H1 (cell line): ENCODE measurements around the gene NFAM1. TPM values are rescaled to one million over a fixed set of nuclear protein-coding genes. Genes with fewer than 3 reads are reported as not detected.
A peak's percentile ranks its signal among the peaks of the same experiment; 100 is the strongest.

Experiments
- CTCF ChIA-PET: fragments of 300-600 bp; sonication (Branson Sonifier 250); formaldehyde crosslinking; loops from one replicate; lab custom pipeline; 2021; ENCODE audit not compliant: partially characterized antibody; lab: Charles Lee
- POLR2A ChIA-PET: fragments of 300-600 bp; sonication (Branson Sonifier 250); formaldehyde crosslinking; loops from one replicate; lab custom pipeline; 2021; ENCODE audit warnings: inconsistent platforms; ENCODE audit not compliant: partially characterized antibody; lab: Charles Lee
- DNase-seq, 2 experiments: peaks; one replicate each; pipeline versions ENCODE4 v3.0.0 to v3.0.0-alpha.2; 2010 to 2022; ENCODE audit warnings: low spot score in 2 of 2, low read depth in 1 of 2, mixed read lengths in 1 of 2
- FAIRE-seq: peaks from 2 replicates; lab custom pipeline; 2011; peaks lifted over from hg19 to GRCh38; lab: Jason Lieb, UNC
- H2AFZ ChIP-seq: 2 replicates; pipeline ENCODE4 v1.8.1; 2012; ENCODE audit warnings: low read length, inconsistent platforms
- H2AK5ac ChIP-seq: 2 replicates; pipeline ENCODE4 v1.6.1; 2013; ENCODE audit warnings: low read depth, low read length
- H2BK120ac ChIP-seq: replicated peaks from 2 replicates; pipeline ENCODE3; 2013; ENCODE audit warnings: low read depth, low read length, inconsistent platforms
- H2BK12ac ChIP-seq: 2 replicates; pipeline ENCODE4 v1.6.1; 2013; ENCODE audit warnings: low read depth, low read length
- H2BK15ac ChIP-seq: 2 replicates; pipeline ENCODE4 v1.6.1; 2013; ENCODE audit warnings: low read length
- H2BK20ac ChIP-seq: 2 replicates; pipeline ENCODE4 v1.6.1; 2013; ENCODE audit warnings: low read length
- H2BK5ac ChIP-seq: 2 replicates; pipeline ENCODE4 v1.6.1; 2013; ENCODE audit warnings: low read depth, low read length
- H3K14ac ChIP-seq: 2 replicates; pipeline ENCODE4 v1.6.1; 2013; ENCODE audit warnings: inconsistent platforms; ENCODE audit not compliant: insufficient read length
- H3K18ac ChIP-seq: 2 replicates; pipeline ENCODE4 v1.6.1; 2013; ENCODE audit warnings: low read length; ENCODE audit errors: extremely low read depth
- H3K23ac ChIP-seq: 2 replicates; pipeline ENCODE4 v1.6.1; 2013; ENCODE audit warnings: inconsistent platforms; ENCODE audit not compliant: insufficient read length
- H3K23me2 ChIP-seq: 2 replicates; pipeline ENCODE4 v1.6.1; 2013; ENCODE audit warnings: low read depth, low read length
- H3K27ac ChIP-seq: 2 replicates; pipeline ENCODE4 v1.6.1; 2011; ENCODE audit warnings: low read depth, low read length, inconsistent platforms
- H3K27me3 ChIP-seq, 4 experiments: replicated peaks in 1 of 4; 1 replicate in 1 of 4; 2 replicates in 3 of 4; pipeline versions ENCODE4 v1.6.1 to v1.8.1; 2011 to 2013; ENCODE audit warnings: low read length in 3 of 4, mild to moderate bottlenecking in 3 of 4, inconsistent platforms in 2 of 4, mixed read lengths in 2 of 4, moderate library complexity in 1 of 4; ENCODE audit not compliant: control insufficient read depth in 3 of 4, insufficient read depth in 3 of 4; ENCODE audit errors: extremely low read depth in 1 of 4
- H3K36me3 ChIP-seq, 4 experiments: 2 replicates each; pipeline versions ENCODE4 v1.6.1 to v1.8.1; 2011 to 2013; ENCODE audit warnings: mild to moderate bottlenecking in 4 of 4, low read length in 3 of 4, moderate library complexity in 2 of 4, control low read depth in 1 of 4, inconsistent platforms in 1 of 4; ENCODE audit not compliant: insufficient read depth in 4 of 4, control insufficient read depth in 2 of 4
- H3K4ac ChIP-seq: replicated peaks from 2 replicates; pipeline ENCODE3; 2013; ENCODE audit warnings: low read length, low read depth, mixed read lengths, inconsistent platforms; ENCODE audit not compliant: insufficient read length
- H3K4me1 ChIP-seq, 4 experiments: replicated peaks in 1 of 4; 1 replicate in 1 of 4; 2 replicates in 3 of 4; pipeline versions ENCODE4 v1.6.1 to v1.8.1; 2011 to 2013; ENCODE audit warnings: low read length in 3 of 4, inconsistent platforms in 2 of 4, mixed read lengths in 1 of 4; ENCODE audit not compliant: insufficient read depth in 4 of 4, control insufficient read depth in 3 of 4
- H3K4me2 ChIP-seq, 2 experiments: 2 replicates each; pipeline versions ENCODE4 v1.6.1 to v1.8.1; 2011 to 2013; ENCODE audit warnings: low read depth in 2 of 2, low read length in 2 of 2, control low read depth in 1 of 2, inconsistent platforms in 1 of 2, mild to moderate bottlenecking in 1 of 2; ENCODE audit not compliant: insufficient read depth in 1 of 2
- H3K4me3 ChIP-seq, 4 experiments: fragments of 200-600, 300-600 bp in 1 of 4; sonication (generic), shearing (Covaris generic), sonication (Bioruptor Twin) in 1 of 4; 2 replicates each; pipeline versions ENCODE4 v1.5.1 to v1.8.1; 2011 to 2016; ENCODE audit warnings: low read length in 4 of 4, low read depth in 3 of 4, control low read depth in 2 of 4, inconsistent platforms in 2 of 4, mild to moderate bottlenecking in 2 of 4, mixed read lengths in 1 of 4, moderate library complexity in 1 of 4; ENCODE audit not compliant: insufficient read depth in 2 of 4; ENCODE audit errors: extremely low read depth in 1 of 4
- H3K56ac ChIP-seq: replicated peaks from 2 replicates; pipeline ENCODE3; 2013; ENCODE audit warnings: low read depth, mild to moderate bottlenecking, mixed read lengths, low read length, inconsistent platforms; ENCODE audit not compliant: insufficient read length
- H3K79me1 ChIP-seq: 2 replicates; pipeline ENCODE4 v1.6.1; 2013; ENCODE audit warnings: low read depth, low read length, control low read depth
- H3K79me2 ChIP-seq, 2 experiments: 2 replicates each; pipeline versions ENCODE4 v1.6.1 to v1.8.1; 2012 to 2013; ENCODE audit warnings: low read length in 2 of 2, mild to moderate bottlenecking in 2 of 2, inconsistent platforms in 1 of 2; ENCODE audit not compliant: insufficient read depth in 2 of 2, control insufficient read depth in 1 of 2
- H3K9ac ChIP-seq, 4 experiments: replicated peaks in 1 of 4; 1 replicate in 1 of 4; 2 replicates in 3 of 4; pipeline versions ENCODE4 v1.6.1 to v1.8.1; 2011 to 2013; ENCODE audit warnings: low read depth in 3 of 4, low read length in 3 of 4, control low read depth in 2 of 4, mild to moderate bottlenecking in 2 of 4, moderate library complexity in 2 of 4, inconsistent platforms in 1 of 4; ENCODE audit errors: extremely low read depth in 1 of 4
- H3K9me3 ChIP-seq, 2 experiments: 2 replicates each; pipeline versions ENCODE4 v1.6.1 to v1.8.1; 2012 to 2013; ENCODE audit warnings: mild to moderate bottlenecking in 2 of 2, moderate library complexity in 2 of 2, control low read depth in 1 of 2, inconsistent platforms in 1 of 2, low read depth in 1 of 2, low read length in 1 of 2, mixed read lengths in 1 of 2; ENCODE audit not compliant: insufficient read depth in 2 of 2
- H4K20me1 ChIP-seq, 2 experiments: replicated peaks in 1 of 2; 2 replicates each; pipeline versions ENCODE3 to v1.8.1; 2011 to 2013; ENCODE audit warnings: inconsistent platforms in 2 of 2, low read length in 2 of 2, mild to moderate bottlenecking in 1 of 2; ENCODE audit not compliant: insufficient read depth in 2 of 2, control insufficient read depth in 1 of 2
- H4K5ac ChIP-seq: 2 replicates; pipeline ENCODE4 v1.6.1; 2013; ENCODE audit warnings: low read length, low read depth, mixed read lengths, inconsistent platforms; ENCODE audit not compliant: insufficient read length
- H4K8ac ChIP-seq: 2 replicates; pipeline ENCODE4 v1.8.0; 2013; ENCODE audit warnings: mild to moderate bottlenecking, moderate library complexity, low read length, inconsistent platforms; ENCODE audit not compliant: insufficient read depth; ENCODE audit errors: extremely low read depth
- H4K91ac ChIP-seq: replicated peaks from 2 replicates; pipeline ENCODE3; 2013; ENCODE audit warnings: low read length, mixed read lengths, inconsistent platforms; ENCODE audit not compliant: insufficient read length
- CHD1 ChIP-seq: IDR thresholded peaks from 2 replicates; pipeline ENCODE4 v1.6.1; 2012; ENCODE audit warnings: low read depth, low read length, improper control_type of control experiment
- CREB1 ChIP-seq: IDR thresholded peaks from 2 replicates; pipeline ENCODE4 v1.6.1; 2012; ENCODE audit warnings: inconsistent platforms
- CTBP2 ChIP-seq: IDR thresholded peaks from 2 replicates; pipeline ENCODE4 v1.7.0; 2011; ENCODE audit warnings: borderline replicate concordance, mild to moderate bottlenecking, moderate library complexity, mixed read lengths, low read length; ENCODE audit not compliant: insufficient read depth, insufficient read length
- HDAC2 ChIP-seq, 2 experiments: fragments of 300-600 bp in 1 of 2; sonication (generic) in 1 of 2; IDR thresholded peaks; 2 replicates each; pipeline ENCODE4 v1.6.1; 2011 to 2012; ENCODE audit warnings: low read depth in 2 of 2, low read length in 2 of 2, mild to moderate bottlenecking in 2 of 2, moderate library complexity in 2 of 2, borderline replicate concordance in 1 of 2, inconsistent platforms in 1 of 2
- KDM4A ChIP-seq: IDR thresholded peaks from one replicate; pipeline ENCODE4 v1.7.1; 2012; ENCODE audit warnings: low read depth, mild to moderate bottlenecking, moderate library complexity, low read length, inconsistent platforms; ENCODE audit not compliant: severe bottlenecking
- MAFK ChIP-seq: IDR thresholded peaks from 2 replicates; pipeline ENCODE4 v1.6.1; 2012; ENCODE audit warnings: low read depth, mild to moderate bottlenecking, improper control_type of control experiment, low read length
- POLR2A ChIP-seq, 2 experiments: IDR thresholded peaks; 1 replicate in 1 of 2; 2 replicates in 1 of 2; pipeline ENCODE4 v1.6.1; 2011; ENCODE audit warnings: low read depth in 2 of 2, low read length in 2 of 2, mild to moderate bottlenecking in 2 of 2; ENCODE audit errors: control extremely low read depth in 1 of 2
- RFX5 ChIP-seq: IDR thresholded peaks from 2 replicates; pipeline ENCODE4 v1.6.1; 2011; ENCODE audit warnings: low read depth, low read length, improper control_type of control experiment, borderline replicate concordance
- SAP30 ChIP-seq: fragments of 300-600 bp; sonication (generic); IDR thresholded peaks from 2 replicates; pipeline ENCODE4 v1.7.1; 2012; ENCODE audit warnings: low read length, moderate library complexity, mild to moderate bottlenecking, inconsistent platforms; ENCODE audit not compliant: insufficient read depth, insufficient replicate concordance
- TAF7 ChIP-seq: optimal IDR thresholded peaks from 2 replicates; pipeline ENCODE3; 2011; ENCODE audit warnings: low read depth, mild to moderate bottlenecking, inconsistent platforms, low read length, moderate library complexity, borderline replicate concordance
- TEAD4 ChIP-seq: IDR thresholded peaks from 2 replicates; pipeline ENCODE4 v1.6.1; 2012; ENCODE audit warnings: low read depth, low read length, inconsistent platforms, mixed read lengths
- WGBS, 2 experiments: shearing (Covaris generic) in 1 of 2; methylation state at CpG; one replicate each; pipeline versions ENCODE4 v1.1.6 to v1.1.7; 2013 to 2015; ENCODE audit warnings: low lambda C conversion rate in 2 of 2, mixed read lengths in 2 of 2, inconsistent platforms in 1 of 2, low coverage in 1 of 2, missing lambda C conversion rate in 1 of 2; ENCODE audit not compliant: insufficient replicate concordance in 2 of 2, insufficient coverage in 1 of 2, insufficient read length in 1 of 2; ENCODE audit errors: extremely low coverage in 1 of 2, missing lambda C conversion rate in 1 of 2; 5-methylcytosine and 5-hydroxymethylcytosine counted together
- polyA plus RNA-seq, 7 experiments: library from polyadenylated mRNA; depleted of rRNA in 3 of 7; stranded (reverse) in 5 of 7; unstranded in 2 of 7; fragments of >200 nt in 5 of 7; fragments of 200-250 nt in 2 of 7; gene quantifications; 1 replicate in 5 of 7; 2 replicates in 1 of 7; 4 replicates in 1 of 7; pipeline versions ENCODE4 v1.2.1 to v1.2.3, GENCODE V29; 2011 to 2013; ENCODE audit warnings: missing spikeins in 2 of 7, mixed read lengths in 2 of 7
- total RNA-seq: library from RNA; stranded (reverse); fragmentation: NEBNext Ultra II Directional; extraction: Animal tissue kit (Norgen Biotek cat#: 25700); gene quantifications from 2 replicates; pipeline ENCODE4 v1.2.1, GENCODE V29; 2021
- TF ChIP-seq, protein P1 (sequence below): IDR thresholded peaks from 2 replicates; pipeline ENCODE4 v1.6.1; 2011; ENCODE audit warnings: low read depth, mild to moderate bottlenecking, low read length; ENCODE audit not compliant: insufficient read depth

The NFAM1 gene
- total and polyA plus RNA-seq, 2 of the 8 experiments (the other 6 are each of a cell fraction or from before 2014, with no cell fraction given): 0.62 to 0.73 TPM

DNA sequence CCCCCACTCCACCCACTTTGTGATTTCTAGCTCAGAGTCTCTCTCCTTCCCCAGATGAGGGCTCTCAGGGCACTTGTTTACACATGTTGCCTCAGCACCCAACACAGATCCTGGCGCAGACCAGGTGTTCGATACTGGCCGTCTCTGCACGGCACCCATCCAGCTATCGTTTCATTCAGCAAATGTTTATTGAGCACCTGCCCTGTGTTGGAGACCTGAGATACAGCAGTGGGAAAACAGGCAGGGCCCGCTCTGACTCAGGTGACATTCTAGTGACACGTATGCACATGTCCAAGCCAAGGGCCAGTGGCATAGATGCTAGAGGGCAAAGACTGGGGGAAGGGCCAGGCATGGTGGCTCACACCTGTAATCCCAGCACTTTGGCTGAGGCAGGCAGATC, 71.9 kb downstream of the NFAM1 start:
- POLR2A ChIA-PET: interaction anchor here (1.3 to 1.4 kb wide), 3 partner anchors 9 to 16 kb away, joined by 3 to 6 read pairs (median 4); no protein-coding TSS in a partner anchor
- Histone ChIP-seq H3K9me3 (no peaks in the 10 kb centered on the region), H4K91ac (no peak overlapping the region), H2AK5ac (0 out of 2 replicates have a peak overlapping the region, but pooled peaks have one; percentile 53), H4K5ac (no peak overlapping the region), H3K14ac (no peak overlapping the region), H4K20me1 (peaks cover 0 to 6% of the 10 kb centered on the region in 2 experiments), H3K4ac (peak overlapping the region; percentile 54), H3K23me2 (no peaks in the 10 kb centered on the region), H3K9ac (no peak overlapping the region), H2BK12ac (0 out of 2 replicates have a peak overlapping the region, but pooled peaks have one; percentile 55), H2BK5ac (no peak overlapping the region), H3K4me3 (no peak overlapping the region), H2BK120ac (no peak overlapping the region), H3K56ac (no peak overlapping the region), H3K79me2 (peaks cover 0 to 18% of the 10 kb centered on the region in 2 experiments; a peak in 2 of 4 replicates), H3K27me3 (no peaks in the 10 kb centered on the region; a peak in 2 of 7 replicates), H3K36me3 (peaks cover 0 to 4% (median 2%) of the 10 kb centered on the region in 4 experiments; a peak in 1 of 8 replicates), H3K23ac (no peak overlapping the region), H2AFZ (no peak overlapping the region), H3K79me1 (0 out of 2 replicates have a peak, but pooled peaks cover 2% of the 10 kb centered on the region), H3K4me1 (peaks cover 5 to 14% (median 10%) of the 10 kb centered on the region in 4 experiments; a peak in 6 of 7 replicates), H2BK20ac (no peak overlapping the region), H4K8ac (no peak overlapping the region; the same call in 1 of the 2 replicates), H2BK15ac (0 out of 2 replicates have a peak overlapping the region, but pooled peaks have one; percentile 3), H3K27ac (no peak overlapping the region), H3K4me2 (no peak overlapping the region), H3K18ac (no peak overlapping the region; the same call in 1 of the 2 replicates)
- DNase-seq (no peak), FAIRE-seq (no peak)
- CTCF ChIA-PET: interaction anchor here (0.6 to 4.1 kb wide), 19 partner anchors 8 to 458 kb away, joined by 3 to 25 read pairs (median 4); no protein-coding TSS in a partner anchor
- WGBS, 2 experiments: 87% methylated on average over 7 of the region's 7 CpGs; no CpG with 5 or more reads in 1 of the 2 experiments
- TF ChIP-seq MAFK (no peak), KDM4A (no peak), HDAC2 (IDR thresholded peaks at IDR 0.05; ENCODE audit: borderline replicate concordance in 1 of 2, low read depth in 2 of 2, low read length in 2 of 2) (no peak), TAF7 (no peak), TEAD4 (no peak), CTBP2 (no peak), POLR2A (IDR thresholded peaks at IDR 0.05; ENCODE audit: control extremely low read depth in 1 of 2, low read depth in 2 of 2, low read length in 2 of 2) (no peak), SAP30 (no peak), CREB1 (no peak), RFX5 (no peak), CHD1 (no peak)
- TF ChIP-seq, protein P1, sequence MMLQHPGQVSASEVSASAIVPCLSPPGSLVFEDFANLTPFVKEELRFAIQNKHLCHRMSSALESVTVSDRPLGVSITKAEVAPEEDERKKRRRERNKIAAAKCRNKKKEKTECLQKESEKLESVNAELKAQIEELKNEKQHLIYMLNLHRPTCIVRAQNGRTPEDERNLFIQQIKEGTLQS: no peak
